MM.1S (cell line): ENCODE results near the gene DNAJC15.

Source experiments
- DNase-seq: peaks from one replicate; pipeline ENCODE4 v3.0.0-alpha.2; 2015
- H2AFZ ChIP-seq: fragments of 300-600 bp; sonication (generic); 2 replicates; pipeline ENCODE4 v1.6.0; 2016; ENCODE audit warnings: antibody characterized with exemption, low read length
- H3F3A ChIP-seq: fragments of 300-600 bp; sonication (generic); 2 replicates; pipeline ENCODE4 v1.6.1; 2016; ENCODE audit warnings: mild to moderate bottlenecking, antibody characterized with exemption, low read length, moderate library complexity, mixed read lengths; ENCODE audit not compliant: insufficient read depth
- H3K27ac ChIP-seq: fragments of 300-600 bp; sonication (generic); 2 replicates; pipeline ENCODE4 v1.5.1; 2016; ENCODE audit warnings: mild to moderate bottlenecking, low read length
- H3K27me3 ChIP-seq: fragments of 300-600 bp; sonication (generic); replicated peaks from 2 replicates; pipeline ENCODE4 v1.6.0; 2016; ENCODE audit warnings: low read length; ENCODE audit not compliant: insufficient read depth
- H3K36me3 ChIP-seq: fragments of 300-600 bp; sonication (generic); replicated peaks from 2 replicates; pipeline ENCODE4 v1.6.1; 2016; ENCODE audit warnings: mild to moderate bottlenecking, low read length, mixed read lengths; ENCODE audit not compliant: insufficient read depth
- H3K4me1 ChIP-seq: fragments of 300-600 bp; sonication (generic); 2 replicates; pipeline ENCODE4 v1.6.1; 2016; ENCODE audit warnings: low read length, mixed read lengths
- H3K4me2 ChIP-seq: fragments of 300-600 bp; sonication (generic); 2 replicates; pipeline ENCODE4 v1.6.0; 2016; ENCODE audit warnings: low read depth, low read length
- H3K4me3 ChIP-seq: fragments of 300-600 bp; sonication (generic); 2 replicates; pipeline ENCODE4 v1.5.1; 2016; ENCODE audit warnings: low read length, mixed read lengths
- H3K79me2 ChIP-seq: fragments of 300-600 bp; sonication (generic); 2 replicates; pipeline ENCODE4 v1.6.1; 2016; ENCODE audit warnings: mixed run types, low read length, mixed read lengths
- H3K9ac ChIP-seq: fragments of 300-600 bp; sonication (generic); 2 replicates; pipeline ENCODE4 v1.6.1; 2016; ENCODE audit warnings: low read length, mixed read lengths
- H3K9me2 ChIP-seq: fragments of 300-600 bp; sonication (generic); replicated peaks from 2 replicates; pipeline ENCODE4 v1.6.1; 2016; ENCODE audit warnings: mild to moderate bottlenecking, low read length, mixed read lengths; ENCODE audit not compliant: insufficient read depth
- H3K9me3 ChIP-seq: fragments of 300-600 bp; sonication (generic); replicated peaks from 2 replicates; pipeline ENCODE4 v1.6.1; 2016; ENCODE audit warnings: mild to moderate bottlenecking, low read length, mixed read lengths; ENCODE audit not compliant: insufficient read depth
- H4K20me1 ChIP-seq: fragments of 300-600 bp; sonication (generic); 2 replicates; pipeline ENCODE4 v1.6.1; 2016; ENCODE audit warnings: mild to moderate bottlenecking, low read length, moderate library complexity, mixed read lengths; ENCODE audit not compliant: insufficient read depth
- CTCF ChIP-seq: fragments of 300-600 bp; sonication (generic); IDR thresholded peaks from 2 replicates; pipeline ENCODE4 v1.5.1; 2016; ENCODE audit warnings: antibody characterized with exemption, low read length, mixed read lengths
- EZH2 ChIP-seq: fragments of 300-600 bp; sonication (generic); optimal IDR thresholded peaks from 2 replicates; pipeline ENCODE3; 2017; ENCODE audit warnings: low read depth, mild to moderate bottlenecking, antibody characterized with exemption, low read length, mixed read lengths
- EZH2phosphoT487 ChIP-seq: fragments of 300-600 bp; sonication (generic); IDR thresholded peaks from 2 replicates; pipeline ENCODE4 v1.6.1; 2018; ENCODE audit warnings: antibody characterized with exemption, low read length

Gene DNAJC15

GRCh38 chr13:43115141-43115540, 91.8 kb downstream of the DNAJC15 start:
- no peak overlapping the region for H3K4me2 ChIP-seq
- H3F3A ChIP-seq = no peaks in the 10 kb centered on the region
- no peak overlapping the region for H3K4me3 ChIP-seq
- no peaks in the 10 kb centered on the region for H4K20me1 ChIP-seq
- DNase-seq = no peak
- TF ChIP-seq CTCF (no peak), EZH2phosphoT487 (no peak), EZH2 (no peak)
- no peak overlapping the region for H3K27ac ChIP-seq
- no peaks in the 10 kb centered on the region for H3K36me3 ChIP-seq
- no peak overlapping the region for H2AFZ ChIP-seq
- H3K9me2 ChIP-seq = no peaks in the 10 kb centered on the region
- no peaks in the 10 kb centered on the region for H3K27me3 ChIP-seq
- no peaks in the 10 kb centered on the region for H3K9me3 ChIP-seq
- H3K4me1 ChIP-seq = no peaks in the 10 kb centered on the region
- no peaks in the 10 kb centered on the region for H3K79me2 ChIP-seq
- H3K9ac ChIP-seq = no peak overlapping the region

- Histone ChIP-seq H3K9me2 (no peaks in the 10 kb centered on the region), H3K27ac (no peak overlapping the region), H3K4me3 (no peak overlapping the region), H3K27me3 (no peaks in the 10 kb centered on the region), H3K36me3 (no peaks in the 10 kb centered on the region), H3K4me2 (no peak overlapping the region), H3K79me2 (no peaks in the 10 kb centered on the region), H3F3A (no peaks in the 10 kb centered on the region), H3K4me1 (no peaks in the 10 kb centered on the region), H4K20me1 (no peaks in the 10 kb centered on the region), H2AFZ (no peak overlapping the region), H3K9ac (no peak overlapping the region), H3K9me3 (no peaks in the 10 kb centered on the region)
- no peak for DNase-seq
- TF ChIP-seq EZH2phosphoT487 (no peak), CTCF (no peak; the same call in 1 of the 2 replicates), EZH2 (no peak)
Observed at GRCh38 chr13:43116242-43116641, 92.9 kb downstream of the DNAJC15 start.

GRCh38 chr13:43118521-43118920, 95.1 kb downstream of the DNAJC15 start:
- Histone ChIP-seq H3K36me3 (no peaks in the 10 kb centered on the region), H3K4me1 (no peaks in the 10 kb centered on the region), H3K79me2 (no peaks in the 10 kb centered on the region), H3K9me2 (no peaks in the 10 kb centered on the region), H3K4me2 (no peak overlapping the region), H4K20me1 (no peaks in the 10 kb centered on the region), H3K4me3 (no peak overlapping the region), H3K9ac (no peak overlapping the region), H2AFZ (no peak overlapping the region), H3K27me3 (no peaks in the 10 kb centered on the region), H3K9me3 (no peaks in the 10 kb centered on the region), H3K27ac (no peak overlapping the region), H3F3A (no peaks in the 10 kb centered on the region)
- no peak for DNase-seq
- TF ChIP-seq CTCF (no peak), EZH2 (no peak), EZH2phosphoT487 (no peak)
